Kidney capillary endothelial cell (primary cell): Measurements from ENCODE around the gene TFIP11.
"Not testable (repeated sequence)": the region's sequence is repeated elsewhere in the genome, so short reads cannot be mapped to it uniquely, and the experiment has no call there.

Experiments used
- DNase-seq: peaks from one replicate; pipeline ENCODE4 v3.0.0-alpha.2; 2018; ENCODE audit warnings: low spot score

TFIP11 gene

GRCh38 chr22:26541167-26541819 lies 29.0 kb upstream of the TFIP11 start:
- DNase-seq = no peak

GRCh38 chr22:26540119-26540518 lies 27.8 kb upstream of the TFIP11 start:
- no peak for DNase-seq

DNA sequence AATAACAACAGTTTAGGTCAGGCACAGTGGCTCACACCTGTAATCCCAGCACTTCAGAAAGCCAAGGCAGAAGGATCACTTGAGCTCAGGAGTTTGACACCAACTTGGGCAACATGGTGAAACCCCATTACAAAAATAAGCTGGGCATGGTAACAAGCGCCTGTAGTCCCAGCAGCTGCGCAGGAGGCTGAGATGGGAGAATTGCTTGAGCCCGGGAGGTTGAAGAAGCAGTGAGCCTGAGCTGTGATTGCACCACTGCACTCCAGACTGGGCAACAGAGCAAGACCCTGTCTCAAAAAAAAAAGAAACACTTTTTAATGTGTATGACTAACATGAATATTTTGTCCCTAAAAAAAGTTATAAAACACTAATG lies 24.5 kb upstream of the TFIP11 start:
- DNase-seq = no peak

DNA sequence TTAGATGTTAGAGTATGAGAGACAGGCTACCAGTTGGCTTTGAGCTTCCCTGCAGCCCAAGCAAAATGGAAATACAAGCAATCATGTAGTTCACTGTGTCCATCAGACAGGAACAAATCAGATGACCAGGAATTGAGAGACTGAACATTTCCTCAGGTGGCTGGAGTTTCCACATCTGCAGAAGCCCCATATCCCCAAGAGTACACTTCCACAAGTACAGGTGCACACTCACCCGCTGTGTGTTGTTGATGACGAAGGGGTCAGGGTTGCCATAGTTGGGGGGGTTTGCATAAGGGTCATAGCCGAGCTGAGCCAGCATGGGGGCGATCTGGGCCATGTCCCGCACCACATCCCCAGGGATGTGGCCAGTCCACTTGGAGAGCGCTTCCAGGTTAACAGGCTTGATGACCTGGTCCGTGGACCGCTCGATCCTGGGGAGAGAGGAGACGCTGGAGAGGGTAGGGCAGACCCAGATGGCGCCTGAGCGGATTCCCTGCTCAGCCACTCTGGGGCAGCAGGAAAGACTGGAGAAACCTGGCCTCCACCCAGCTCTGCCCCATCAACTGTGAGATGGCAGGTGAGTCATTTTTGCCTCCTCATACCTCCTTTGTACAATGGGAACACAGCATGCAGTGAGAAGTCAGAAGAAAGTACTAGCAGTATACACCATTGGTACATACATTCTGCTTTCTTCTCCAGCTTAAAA lies 23.9 kb upstream of the TFIP11 start:
- no peak for DNase-seq

- DNase-seq = no peak
Observed at GRCh38 chr22:26535603-26535908, 23.3 kb upstream of the TFIP11 start.

DNA sequence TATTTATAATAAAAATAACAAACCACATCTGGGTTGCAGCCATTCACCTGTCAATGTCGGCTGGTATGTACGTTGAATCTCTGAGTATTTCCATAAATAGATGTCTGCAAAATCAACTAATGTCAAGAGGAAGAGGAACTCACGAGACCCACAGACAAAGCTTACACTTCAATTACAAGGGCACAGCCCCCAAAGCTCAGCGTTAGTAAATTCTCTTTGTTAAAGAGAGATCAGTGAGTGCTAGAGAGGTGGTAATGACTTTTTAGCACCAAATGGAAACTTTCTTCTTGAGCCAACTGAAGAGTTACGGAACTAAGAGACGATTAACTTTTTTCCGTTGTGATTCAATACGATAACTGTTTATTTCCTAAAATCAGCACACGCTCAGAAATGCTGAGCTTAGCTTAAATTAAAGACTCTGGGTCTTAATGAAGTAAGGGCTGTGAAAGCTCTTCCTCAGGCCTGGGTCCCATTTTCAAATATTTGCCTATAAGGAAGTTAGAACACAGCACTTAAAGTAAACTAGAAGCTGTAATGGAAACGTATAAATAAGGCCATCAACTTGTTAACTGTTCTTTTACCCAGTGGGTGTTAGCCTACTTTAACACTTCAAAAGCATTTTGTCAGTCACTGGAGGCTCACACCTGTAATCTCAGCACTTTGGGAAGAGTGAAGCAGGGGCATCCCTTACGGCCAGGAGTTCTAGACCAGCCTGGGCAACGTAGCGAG lies 22.8 kb upstream of the TFIP11 start:
- DNase-seq = no peak

- DNase-seq = no peak
Observed at GRCh38 chr22:26534171-26534855, 22.0 kb upstream of the TFIP11 start.

DNA sequence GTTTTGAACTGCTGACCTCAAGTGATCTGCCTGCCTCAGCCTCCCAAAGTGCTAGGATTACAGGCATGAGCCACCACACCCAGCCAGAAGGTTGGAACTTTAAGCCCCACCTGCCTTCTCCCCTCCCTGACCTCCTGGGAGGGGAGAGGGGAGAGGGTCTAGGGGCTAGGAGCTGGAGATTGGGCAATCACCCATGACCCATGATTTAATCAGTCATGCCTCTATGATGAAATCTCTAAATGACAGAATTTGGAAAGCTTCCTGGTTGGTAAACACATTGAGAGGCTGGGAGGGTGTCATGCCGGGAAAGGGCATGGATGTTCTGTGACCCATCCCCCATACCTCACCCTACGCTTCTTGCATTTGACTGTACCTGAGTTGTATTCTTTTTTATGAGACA lies 17.1 kb upstream of the TFIP11 start:
- DNase-seq = no peak

DNA sequence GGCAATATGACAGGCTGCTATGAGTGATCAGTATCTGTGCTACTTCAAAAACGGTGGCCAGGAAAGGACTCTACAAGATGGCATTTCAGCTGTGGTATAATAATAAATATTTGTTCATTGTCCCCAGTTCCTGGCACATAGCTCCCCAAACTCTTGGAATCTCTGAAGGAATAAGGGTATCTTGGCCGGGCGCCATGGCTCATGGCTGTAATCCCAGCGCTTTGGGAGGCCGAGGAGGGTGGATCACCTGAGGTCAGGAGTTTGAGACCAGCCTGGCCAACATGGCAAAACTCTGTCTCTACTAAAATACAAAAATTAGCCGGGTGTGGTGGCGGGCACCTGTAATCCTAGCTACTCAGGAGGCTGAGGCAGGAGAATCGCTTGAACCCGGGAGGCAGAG lies 16.2 kb upstream of the TFIP11 start:
- not testable (repeated sequence) for DNase-seq

DNA sequence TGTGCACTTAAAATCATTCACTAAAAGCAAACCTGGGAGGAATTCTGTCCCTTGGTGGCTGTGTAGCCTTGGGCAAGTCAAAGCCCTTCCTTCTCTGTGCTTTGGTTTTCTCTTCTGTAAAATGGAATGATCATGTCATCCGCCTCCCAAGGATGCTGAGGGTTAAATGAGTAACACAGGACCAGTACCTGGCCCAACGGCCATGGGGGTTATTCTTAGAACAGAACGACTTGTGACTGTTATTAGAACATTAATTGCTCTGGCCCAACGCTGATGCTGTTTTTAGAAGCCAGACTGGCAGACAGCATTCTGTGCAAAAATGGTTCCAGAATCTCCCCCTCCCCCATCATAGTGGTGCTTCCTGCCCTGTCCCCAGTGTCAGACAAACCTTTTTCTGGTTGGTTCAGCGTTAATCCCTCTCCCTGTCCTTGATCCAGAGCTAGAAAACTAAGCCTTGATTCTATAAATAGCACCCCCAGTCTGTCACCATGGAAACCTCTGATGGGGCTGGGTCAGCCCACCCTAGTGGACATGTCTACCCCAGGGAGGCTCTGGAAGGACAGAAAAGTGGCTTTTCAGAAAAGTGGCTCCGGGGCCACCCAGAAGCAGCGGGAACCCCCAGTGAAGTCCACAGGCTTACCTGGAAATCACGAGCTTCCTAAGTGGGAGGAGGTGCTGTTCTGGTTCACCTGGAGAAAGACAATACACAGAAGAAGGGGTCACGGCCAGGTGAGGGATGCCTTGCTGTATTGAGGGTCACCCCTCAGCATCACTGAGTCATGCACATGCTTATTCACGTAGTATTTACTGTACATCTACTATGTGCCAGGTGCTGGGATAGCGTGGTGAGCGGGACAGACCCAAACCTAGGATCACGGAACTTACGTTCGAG lies 15.5 kb upstream of the TFIP11 start:
- DNase-seq = no peak

GRCh38 chr22:26527167-26527566 lies 14.9 kb upstream of the TFIP11 start:
- DNase-seq = no peak

- no peak for DNase-seq
Observed at GRCh38 chr22:26525946-26526564, 13.8 kb upstream of the TFIP11 start.

- no peak for DNase-seq
Observed at GRCh38 chr22:26524870-26525269, 12.6 kb upstream of the TFIP11 start.

GRCh38 chr22:26522592-26522991 lies 10.3 kb upstream of the TFIP11 start:
- DNase-seq = no peak

- no peak for DNase-seq
Observed at GRCh38 chr22:26522012-26522411, 9.7 kb upstream of the TFIP11 start.

GRCh38 chr22:26517429-26517828 lies 5.2 kb upstream of the TFIP11 start:
- no peak for DNase-seq

GRCh38 chr22:26516503-26516902 lies 4.2 kb upstream of the TFIP11 start:
- DNase-seq = no peak

DNA sequence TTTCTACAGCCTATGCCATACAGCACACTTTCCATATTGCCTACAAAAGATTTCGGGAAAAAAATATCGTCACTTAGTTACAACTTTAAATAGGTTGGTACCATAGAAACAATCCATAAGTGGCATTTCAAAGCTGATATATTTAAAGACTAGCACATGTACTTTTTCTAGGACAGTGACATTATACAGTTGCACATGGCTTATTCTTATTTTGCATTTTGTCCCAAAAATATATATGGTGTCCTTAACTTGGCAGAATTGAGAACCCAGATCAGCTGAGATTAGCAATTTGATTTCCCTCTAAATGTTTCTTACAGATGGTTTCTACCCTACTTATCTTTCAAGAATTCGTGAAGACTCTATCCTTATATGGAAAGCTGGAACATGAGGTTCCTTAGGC lies 3.7 kb upstream of the TFIP11 start:
- DNase-seq = no peak

DNA sequence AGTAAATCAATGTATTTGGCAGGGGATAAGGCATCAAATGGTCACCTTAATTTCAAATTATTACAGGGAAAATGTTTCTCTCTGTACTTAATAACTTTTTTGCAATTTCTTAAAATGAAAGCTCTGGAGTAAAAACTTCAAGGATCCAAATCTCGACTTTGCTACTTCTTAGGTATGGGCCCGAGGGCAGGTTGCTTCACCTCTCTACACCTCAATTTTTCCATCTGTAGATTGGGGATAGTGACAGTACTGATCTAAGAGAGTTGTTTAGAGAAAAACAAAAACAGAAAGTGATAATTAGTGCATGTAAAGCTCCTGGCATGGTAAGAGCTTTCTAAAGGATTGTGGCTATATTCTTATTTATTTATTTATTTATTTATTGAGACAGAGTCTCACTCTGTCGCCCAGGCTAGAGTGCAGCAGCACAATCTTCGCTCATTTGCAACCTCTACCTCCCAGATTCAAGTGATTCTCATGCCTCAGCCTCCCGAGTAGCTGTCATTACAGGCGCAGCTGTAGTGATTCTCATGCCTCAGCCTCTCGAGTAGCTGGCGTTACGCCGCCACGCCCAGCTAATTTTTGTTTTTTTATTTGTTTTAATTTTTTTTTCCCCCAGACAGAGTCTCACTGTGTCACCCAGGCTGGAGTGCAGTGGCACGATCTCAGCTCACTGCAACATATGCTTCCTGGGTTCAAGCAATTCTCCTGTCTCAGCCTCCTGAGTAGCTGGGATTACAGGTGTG lies 2.3 kb upstream of the TFIP11 start:
- no peak for DNase-seq

GRCh38 chr22:26513838-26514237 lies 1.6 kb upstream of the TFIP11 start:
- DNase-seq = no peak

- no peak for DNase-seq
Observed at GRCh38 chr22:26508148-26508547, 4.1 kb downstream of the TFIP11 start.
